Right ventricle myocardium inferior (tissue), 1 donor: Measurements from ENCODE around the gene DDX54. TPM values are rescaled to one million over a fixed set of nuclear protein-coding genes. Genes with fewer than 3 reads are reported as not detected.

Source experiments
- ATAC-seq: fragments of 200-7000 bp; cut with Tn5 transposase; one replicate; pipeline ENCODE4 v1.9.1; 2020; ENCODE audit warnings: mild to moderate bottlenecking, moderate library complexity
- DNase-seq: peaks from one replicate; pipeline ENCODE4 v3.0.0; 2021; ENCODE audit errors: missing footprints
- intact Hi-C: fragments of 100-400 bp; cut with DNase I; formaldehyde crosslinking; loops from one replicate; pipeline ENCODE4 v1.11.0; 2022
- total RNA-seq: library from RNA; stranded (reverse); fragmentation: NEBNext Ultra II Directional; extraction: Animal tissue kit (Norgen Biotek cat#: 25700); gene quantifications from one replicate; pipeline ENCODE4 v1.2.1, GENCODE V29; 2021
- donor health status: DM: no; HTN: yes; CAD: no; lungs with severe emphysema.

Gene DDX54
- total RNA-seq, 1 donor from 2014 or later: 38.5 TPM

GRCh38 chr12:113172185-113172584 lies 13.1 kb downstream of the DDX54 start:
- intact Hi-C loops: no loop called here
- DNase-seq (no peak), ATAC-seq (no peak)

- no peak for ATAC-seq
- intact Hi-C loops: no loop called here
- DNase-seq: no peak
Observed at GRCh38 chr12:113171543-113171942, 13.7 kb downstream of the DDX54 start.

DNA sequence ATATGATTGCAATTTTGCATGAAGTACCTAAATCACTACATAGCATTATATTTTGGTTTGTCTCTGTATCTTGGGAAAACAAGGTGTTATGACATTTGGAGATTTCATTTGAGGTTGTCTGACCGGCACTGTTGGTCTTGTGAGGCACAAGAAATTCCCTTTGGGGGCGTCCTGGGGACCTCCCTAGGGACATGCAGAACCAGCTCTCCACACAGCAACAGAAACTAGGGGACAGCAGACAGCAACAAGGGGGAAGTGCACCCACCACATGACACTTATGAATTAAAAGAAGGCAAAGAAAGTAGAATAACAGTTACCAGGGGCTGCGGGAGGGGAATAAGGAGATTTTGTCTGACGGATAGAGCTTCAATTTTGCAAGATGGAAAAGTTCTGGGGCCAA lies 14.4 kb downstream of the DDX54 start:
- no peak for DNase-seq
- ATAC-seq: no peak
- intact Hi-C loops: no loop called here

GRCh38 chr12:113170457-113170856 lies 14.8 kb downstream of the DDX54 start:
- no peak for ATAC-seq
- no peak for DNase-seq
- intact Hi-C loops: no loop called here

GRCh38 chr12:113169697-113170096 lies 15.6 kb downstream of the DDX54 start:
- no peak for ATAC-seq
- intact Hi-C loops: no loop called here
- DNase-seq: no peak

GRCh38 chr12:113167868-113168267 lies 17.4 kb downstream of the DDX54 start:
- no peak for DNase-seq
- no peak for ATAC-seq
- intact Hi-C loops: no loop called here

DNA sequence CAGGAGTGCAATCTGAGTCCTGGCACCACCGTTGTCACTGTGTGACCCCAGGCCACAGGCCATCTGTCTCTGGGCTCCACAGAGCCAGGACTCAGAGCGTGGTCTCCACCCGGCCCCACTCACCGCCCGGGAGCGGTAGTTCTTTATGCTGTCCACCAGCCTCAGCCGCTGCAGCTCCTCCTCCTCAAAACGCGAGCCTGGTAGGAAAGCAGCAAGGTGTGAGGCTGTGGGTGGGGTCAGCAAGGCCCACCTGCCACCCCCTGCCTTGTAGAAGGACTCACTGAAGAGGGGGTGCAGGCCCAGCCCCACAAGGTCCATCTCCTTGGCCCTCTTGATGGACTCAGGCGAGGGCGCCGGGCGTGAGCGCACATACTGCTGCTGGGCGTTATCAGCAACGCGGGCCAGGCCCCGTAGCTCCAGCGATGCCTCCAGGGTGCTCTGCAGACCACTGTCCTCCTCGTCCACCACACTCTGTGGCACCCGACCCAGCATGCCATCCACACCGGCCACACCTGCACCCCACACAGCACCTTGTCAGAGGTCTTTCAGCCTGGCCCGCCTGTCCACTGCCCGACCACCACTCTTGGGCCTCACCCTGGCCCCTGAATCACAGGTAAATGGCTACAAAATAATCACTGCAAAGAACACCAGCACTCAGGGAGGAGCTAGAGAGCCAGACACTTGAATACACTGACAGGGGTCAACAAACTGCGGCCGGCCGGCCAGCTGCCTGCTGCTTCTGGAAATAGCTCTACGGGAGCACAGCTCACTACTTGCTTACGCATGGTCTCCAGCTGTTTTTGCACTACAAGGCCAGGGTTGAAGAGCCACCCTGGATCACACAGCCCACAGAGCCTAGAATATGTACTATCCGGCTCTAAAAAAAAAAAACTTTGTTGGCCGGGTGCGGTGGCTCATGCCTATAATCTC lies 19.5 kb downstream of the DDX54 start:
- intact Hi-C loops: no loop called here
- ATAC-seq: no peak
- DNase-seq: no peak

- peak; percentile 16 for DNase-seq
- intact Hi-C loops: no loop called here
- no peak for ATAC-seq
Observed at GRCh38 chr12:113164014-113164413, 21.3 kb downstream of the DDX54 start.

GRCh38 chr12:113163030-113163360 lies 22.3 kb downstream of the DDX54 start:
- peak; percentile 50 for DNase-seq
- intact Hi-C loops: no loop called here
- no peak for ATAC-seq

- peak; percentile 9 for ATAC-seq
- intact Hi-C loops: no loop called here
- DNase-seq: peak; percentile 37
Observed at GRCh38 chr12:113162102-113163029, 22.9 kb downstream of the DDX54 start.

DNA sequence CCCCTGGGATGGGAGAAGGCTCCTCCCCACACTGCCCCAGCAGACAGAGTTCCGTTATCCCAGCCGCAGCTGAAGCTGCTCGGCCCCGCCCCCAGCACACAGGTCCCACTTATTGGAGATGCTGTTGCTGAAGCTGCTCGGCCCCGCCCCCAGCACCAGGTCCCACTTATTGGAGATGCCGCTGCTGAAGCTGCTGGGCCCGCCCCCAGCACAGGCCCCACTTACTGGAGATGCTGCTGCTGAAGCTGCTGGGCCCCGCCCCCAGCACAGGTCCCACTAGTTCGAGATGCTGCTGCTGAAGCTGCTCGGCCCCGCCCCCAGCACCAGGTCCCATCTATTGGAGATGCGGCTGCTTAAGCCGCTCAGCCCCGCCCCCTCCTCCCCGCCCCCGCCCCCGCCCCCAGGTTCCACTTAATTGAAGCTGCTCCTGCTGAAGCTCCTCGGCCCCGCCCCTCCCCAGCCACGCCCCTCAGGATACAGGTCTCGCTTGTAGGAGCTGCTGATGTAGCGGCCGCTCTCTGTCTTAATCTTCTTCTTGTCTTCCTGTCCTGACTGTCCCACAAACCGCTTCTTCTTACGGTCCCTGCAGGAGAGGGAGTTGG lies 23.8 kb downstream of the DDX54 start:
- intact Hi-C loops: no loop called here

DNA sequence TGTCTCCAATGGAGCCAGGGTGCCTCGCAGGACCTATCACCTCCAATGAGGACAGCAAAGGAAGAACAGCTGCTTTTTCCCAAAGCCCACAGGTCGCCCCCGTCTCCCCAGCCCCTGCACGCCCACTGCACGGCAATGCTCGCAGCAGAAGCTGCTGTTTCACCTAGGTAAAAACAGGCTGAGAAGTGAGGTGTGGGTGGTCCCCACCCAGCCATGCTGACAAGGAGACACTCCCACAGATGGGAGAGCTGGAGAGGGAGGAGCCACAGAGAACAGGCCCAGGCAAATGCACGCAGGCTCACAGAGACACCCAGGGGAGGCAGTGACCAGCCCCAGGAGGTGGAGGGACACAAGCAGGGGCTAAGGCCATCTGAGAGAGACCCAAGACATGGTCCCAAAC lies 25.3 kb downstream of the DDX54 start:
- intact Hi-C loops: no loop called here
- peak; percentile 23 for DNase-seq
- no peak for ATAC-seq

More for the DNA sequence above, 23.8 kb downstream of the DDX54 start:
- no peak for ATAC-seq
- DNase-seq: peak; percentile 57

GRCh38 chr12:113158439-113159203 lies 26.7 kb downstream of the DDX54 start:
- DNase-seq: peak; percentile 46
- intact Hi-C loops: no loop called here
- ATAC-seq: no peak

DNA sequence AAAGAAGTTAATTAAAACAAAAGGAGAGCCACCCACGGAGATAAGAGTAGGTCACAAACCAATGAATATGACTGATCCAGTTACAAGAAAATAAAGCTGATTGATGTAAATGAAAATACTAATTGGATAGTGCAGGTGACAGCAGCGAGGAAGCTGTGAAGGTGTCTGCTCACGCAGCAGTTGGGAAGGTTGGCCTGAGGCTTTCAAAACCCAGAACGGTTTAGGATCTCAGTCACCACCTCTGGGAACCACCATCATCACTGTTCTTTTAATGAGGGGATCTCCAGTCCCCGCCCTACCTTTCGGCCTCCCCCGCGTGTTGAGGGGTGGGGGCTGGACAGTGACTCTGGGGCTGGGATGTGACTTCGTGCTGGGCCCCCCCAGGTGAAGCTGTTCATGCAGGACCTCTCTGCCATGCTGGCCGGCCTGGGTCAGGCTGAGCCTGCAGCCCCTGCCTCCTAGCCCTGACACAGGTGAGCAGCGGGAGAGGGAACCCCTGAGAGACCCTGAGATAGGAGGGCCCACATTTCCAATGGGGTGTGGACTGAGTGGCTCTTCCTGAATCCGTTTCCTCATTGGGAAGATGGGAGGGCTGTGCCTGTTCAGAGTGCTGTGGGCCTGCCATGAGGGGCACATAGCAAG lies 27.9 kb downstream of the DDX54 start:
- no peak for ATAC-seq
- DNase-seq: peak; percentile 34

DNA sequence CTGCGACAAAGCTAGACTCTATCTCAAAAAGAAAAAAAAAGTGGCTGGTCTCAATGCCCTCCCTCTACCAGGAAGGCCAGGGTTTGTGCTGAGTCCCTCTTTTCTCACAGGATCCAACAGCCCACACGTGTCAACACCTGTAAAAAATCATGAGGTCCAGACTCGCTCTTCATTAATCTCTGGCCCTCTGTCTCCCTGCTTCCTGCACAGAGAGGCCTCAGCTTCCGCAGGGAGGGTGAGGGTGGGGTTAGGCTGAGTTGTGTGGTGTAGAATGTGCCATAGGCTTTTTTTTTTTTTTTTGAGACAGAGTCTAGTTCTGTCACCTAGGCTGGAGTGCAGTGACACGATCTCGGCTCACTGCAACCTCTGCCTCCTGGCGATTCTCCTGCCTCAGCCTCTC lies 29.6 kb downstream of the DDX54 start:
- ATAC-seq: no peak
- intact Hi-C loops: no loop called here
- DNase-seq: peak; percentile 39

More for the DNA sequence above, 27.9 kb downstream of the DDX54 start:
- intact Hi-C loops: no loop called here

GRCh38 chr12:113155060-113155459 lies 30.2 kb downstream of the DDX54 start:
- DNase-seq: peak; percentile 27
- no peak for ATAC-seq
- intact Hi-C loops: no loop called here

- ATAC-seq (no peak), DNase-seq (peak; percentile 27)
- intact Hi-C loops: no loop called here
Observed at GRCh38 chr12:113154351-113154973, 30.8 kb downstream of the DDX54 start.
